GM23338 (cell line): ENCODE data around the gene PKNOX2. TPM values are rescaled to one million over a fixed set of nuclear protein-coding genes. Genes with fewer than 3 reads are reported as not detected.

Experiments used
- ATAC-seq: fragments of 200-7000 bp; cut with Tn5 transposase; 3 replicates; pipeline ENCODE4 v1.9.1; 2020
- DNase-seq: peaks from one replicate; pipeline ENCODE4 v3.0.0-alpha.2; 2015; ENCODE audit warnings: low spot score
- H2AFZ ChIP-seq: fragments of 200-600 bp; sonication (generic); 2 replicates; pipeline ENCODE4 v1.8.0; 2016; ENCODE audit warnings: antibody characterized with exemption, mild to moderate bottlenecking, moderate library complexity
- H3F3A ChIP-seq: fragments of 200-600 bp; sonication (generic); replicated peaks from 2 replicates; pipeline ENCODE4 v1.8.0; 2017; ENCODE audit warnings: antibody characterized with exemption, mixed run types, low read depth
- H3K27ac ChIP-seq: fragments of 200-600 bp; sonication (generic); 2 replicates; pipeline ENCODE4 v1.6.1; 2016; ENCODE audit warnings: low read depth
- H3K27me3 ChIP-seq: fragments of 200-600 bp; sonication (generic); 2 replicates; pipeline ENCODE4 v1.8.0; 2016; ENCODE audit warnings: mild to moderate bottlenecking, mixed run types, moderate library complexity; ENCODE audit not compliant: insufficient read depth
- H3K36me3 ChIP-seq: fragments of 200-600 bp; sonication (generic); 2 replicates; pipeline ENCODE4 v1.8.0; 2016; ENCODE audit warnings: mild to moderate bottlenecking; ENCODE audit not compliant: insufficient read depth
- H3K4me1 ChIP-seq: fragments of 200-600 bp; sonication (generic); 2 replicates; pipeline ENCODE4 v1.8.0; 2016; ENCODE audit warnings: mild to moderate bottlenecking, moderate library complexity; ENCODE audit not compliant: insufficient read depth
- H3K4me2 ChIP-seq: fragments of 200-600 bp; sonication (generic); 2 replicates; pipeline ENCODE4 v1.7.1; 2017; ENCODE audit warnings: mixed run types
- H3K4me3 ChIP-seq: fragments of 200-600 bp; sonication (generic); 2 replicates; pipeline ENCODE4 v1.6.1; 2016; ENCODE audit warnings: mixed run types
- H3K79me2 ChIP-seq: fragments of 200-600 bp; sonication (generic); replicated peaks from 2 replicates; pipeline ENCODE4 v1.8.0; 2017; ENCODE audit warnings: mild to moderate bottlenecking; ENCODE audit not compliant: insufficient read depth
- H3K9me2 ChIP-seq: fragments of 200-600 bp; sonication (generic); 2 replicates; pipeline ENCODE4 v1.8.0; 2017; ENCODE audit not compliant: insufficient read depth
- H4K20me1 ChIP-seq: fragments of 200-600 bp; sonication (generic); replicated peaks from 2 replicates; pipeline ENCODE4 v1.8.0; 2017; ENCODE audit warnings: mild to moderate bottlenecking; ENCODE audit not compliant: insufficient read depth
- H3K27ac Mint-ChIP-seq: 2 replicates; pipeline ENCODE4 v1.8.0; 2020; ENCODE audit warnings: inconsistent platforms, mild to moderate bottlenecking, moderate library complexity, mixed read lengths
- H3K27me3 Mint-ChIP-seq: 3 replicates; pipeline ENCODE4 v1.8.0; 2022; ENCODE audit warnings: low read depth, mild to moderate bottlenecking, moderate library complexity, mixed read lengths, inconsistent platforms; ENCODE audit not compliant: insufficient read depth, poor library complexity
- H3K36me3 Mint-ChIP-seq: 3 replicates; pipeline ENCODE4 v1.8.0; 2021; ENCODE audit warnings: low read depth, mild to moderate bottlenecking, inconsistent platforms, moderate library complexity, mixed read lengths
- H3K4me1 Mint-ChIP-seq: 3 replicates; pipeline ENCODE4 v1.8.0; 2020; ENCODE audit warnings: mild to moderate bottlenecking, inconsistent platforms, mixed read lengths
- H3K4me3 Mint-ChIP-seq: 3 replicates; pipeline ENCODE4 v1.8.0; 2021; ENCODE audit warnings: moderate library complexity, mild to moderate bottlenecking, inconsistent platforms, mixed read lengths
- H3K9me3 Mint-ChIP-seq: 3 replicates; pipeline ENCODE4 v1.8.0; 2020; ENCODE audit warnings: moderate library complexity, mild to moderate bottlenecking, inconsistent platforms, mixed read lengths
- CREB1 ChIP-seq: fragments of 250-450 bp; sonication (Bioruptor Pico); IDR thresholded peaks from 2 replicates; pipeline ENCODE4 v1.5.0; 2020; ENCODE audit warnings: low read depth, mild to moderate bottlenecking, moderate library complexity
- EZH2 ChIP-seq: fragments of 200-600 bp; sonication (generic); IDR thresholded peaks from one replicate; pipeline ENCODE4 v1.8.0; 2017; ENCODE audit warnings: antibody characterized with exemption, mild to moderate bottlenecking, low read depth; ENCODE audit not compliant: unreplicated experiment
- JUNB ChIP-seq: IDR thresholded peaks from one replicate; pipeline ENCODE4 v1.6.1; 2016; ENCODE audit warnings: antibody characterized with exemption; ENCODE audit not compliant: unreplicated experiment
- NANOG ChIP-seq: IDR thresholded peaks from 2 replicates; pipeline ENCODE4 v1.6.1; 2016; ENCODE audit warnings: antibody characterized with exemption, borderline replicate concordance
- POLR2AphosphoS5 ChIP-seq: IDR thresholded peaks from 2 replicates; pipeline ENCODE4 v1.6.1; 2016; ENCODE audit warnings: antibody characterized with exemption, low read depth
- STAT1 ChIP-seq: IDR thresholded peaks from one replicate; pipeline ENCODE4 v1.6.1; 2016; ENCODE audit warnings: antibody characterized with exemption; ENCODE audit not compliant: unreplicated experiment
- ZNF114 ChIP-seq: fragments of 250-450 bp; sonication (Bioruptor Pico); IDR thresholded peaks from 2 replicates; pipeline ENCODE4 v1.5.0; 2020; ENCODE audit warnings: mild to moderate bottlenecking, moderate library complexity
- ZNF331 ChIP-seq: fragments of 250-450 bp; sonication (Bioruptor Pico); IDR thresholded peaks from 2 replicates; pipeline ENCODE4 v1.5.0; 2020; ENCODE audit warnings: low read depth, mild to moderate bottlenecking, moderate library complexity
- polyA plus RNA-seq: library from polyadenylated mRNA; unstranded; fragments of >200 nt; fragmentation: Nextera tagmentation; extraction: Ambion mirVana; gene quantifications from 2 replicates; pipeline ENCODE4 v1.2.1, GENCODE V29; 2016
- total RNA-seq: library from RNA; depleted of rRNA; stranded (reverse); fragments of >200 nt; shearing (Covaris generic); gene quantifications from 2 replicates; pipeline ENCODE4 v1.2.3, GENCODE V29; 2014
- TF ChIP-seq, protein P1 (sequence below): IDR thresholded peaks from one replicate; pipeline ENCODE4 v1.6.1; 2018; ENCODE audit warnings: antibody characterized with exemption; ENCODE audit not compliant: unreplicated experiment
- TF ChIP-seq, protein P2 (sequence below): fragments of 250-450 bp; sonication (Bioruptor Pico); IDR thresholded peaks from 2 replicates; pipeline ENCODE4 v1.5.0; 2020; ENCODE audit warnings: mild to moderate bottlenecking, moderate library complexity
- TF ChIP-seq, protein P3 (sequence below): IDR thresholded peaks from 2 replicates; pipeline ENCODE4 v1.6.1; 2016; ENCODE audit warnings: antibody characterized with exemption

The PKNOX2 gene
- total and polyA plus RNA-seq, 2 experiments from 2014 or later: 0.42 to 0.83 TPM

GRCh38 chr11:125271483-125272091 lies 107.0 kb downstream of the PKNOX2 start:
- Mint-ChIP-seq H3K4me3 (no peak overlapping the region), H3K36me3 (no peaks in the 10 kb centered on the region), H3K4me1 (peaks cover 26% of the 10 kb centered on the region), H3K27ac (no peak overlapping the region), H3K9me3 (no peaks in the 10 kb centered on the region), H3K27me3 (peaks cover 14% of the 10 kb centered on the region)
- Histone ChIP-seq H3K4me1 (no peaks in the 10 kb centered on the region; the same call in 1 of the 2 replicates), H3K27me3 (no peaks in the 10 kb centered on the region), H3K36me3 (no peaks in the 10 kb centered on the region), H2AFZ (no peak overlapping the region), H3K79me2 (no peaks in the 10 kb centered on the region), H3K4me3 (no peak overlapping the region), H3K27ac (no peak overlapping the region), H3K9me2 (no peaks in the 10 kb centered on the region), H3F3A (no peaks in the 10 kb centered on the region), H3K4me2 (no peak overlapping the region), H4K20me1 (no peaks in the 10 kb centered on the region)
- TF ChIP-seq NANOG: no peak
- DNase-seq (no peak), ATAC-seq (no peak)

DNA sequence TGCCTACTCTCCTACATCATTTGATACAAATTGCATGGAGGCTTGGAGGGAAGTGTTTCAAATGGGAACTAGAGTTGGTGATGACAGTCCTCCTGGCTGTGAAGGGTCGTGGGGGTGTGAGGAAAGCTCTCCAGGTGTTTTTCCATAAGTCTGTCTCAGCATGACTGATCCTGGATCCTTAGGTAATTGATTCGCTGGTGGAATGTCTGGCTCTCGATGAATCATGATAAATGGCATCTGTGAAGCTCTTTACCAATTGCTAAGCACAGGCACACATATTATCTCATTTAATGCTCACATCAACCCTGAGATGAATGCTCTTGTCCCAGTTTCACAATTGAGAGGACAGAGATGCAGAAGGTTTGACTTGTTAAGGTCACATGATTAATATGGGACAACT lies 107.5 kb downstream of the PKNOX2 start:
- Histone ChIP-seq H3K4me3 (no peak overlapping the region), H3K79me2 (no peaks in the 10 kb centered on the region), H4K20me1 (no peaks in the 10 kb centered on the region), H3F3A (no peaks in the 10 kb centered on the region), H3K4me2 (no peak overlapping the region), H3K4me1 (no peaks in the 10 kb centered on the region; the same call in 1 of the 2 replicates), H3K27me3 (no peaks in the 10 kb centered on the region), H2AFZ (no peak overlapping the region; the same call in 1 of the 2 replicates), H3K27ac (no peak overlapping the region), H3K36me3 (no peaks in the 10 kb centered on the region), H3K9me2 (no peaks in the 10 kb centered on the region)
- DNase-seq (no peak), ATAC-seq (no peak)
- H3K27ac Mint-ChIP-seq: no peak overlapping the region
- H3K36me3 Mint-ChIP-seq: no peaks in the 10 kb centered on the region
- H3K27me3 Mint-ChIP-seq: peaks cover 11% of the 10 kb centered on the region
- H3K9me3 Mint-ChIP-seq: no peaks in the 10 kb centered on the region
- H3K4me3 Mint-ChIP-seq: no peak overlapping the region
- H3K4me1 Mint-ChIP-seq: peaks cover 26% of the 10 kb centered on the region
- TF ChIP-seq STAT1 (no peak), POLR2AphosphoS5 (no peak), JUNB (no peak), ZNF114 (CRISPR knock-in tag) (no peak), EZH2 (no peak), ZNF331 (CRISPR knock-in tag) (no peak), CREB1 (CRISPR knock-in tag) (no peak)
- TF ChIP-seq, protein P1, sequence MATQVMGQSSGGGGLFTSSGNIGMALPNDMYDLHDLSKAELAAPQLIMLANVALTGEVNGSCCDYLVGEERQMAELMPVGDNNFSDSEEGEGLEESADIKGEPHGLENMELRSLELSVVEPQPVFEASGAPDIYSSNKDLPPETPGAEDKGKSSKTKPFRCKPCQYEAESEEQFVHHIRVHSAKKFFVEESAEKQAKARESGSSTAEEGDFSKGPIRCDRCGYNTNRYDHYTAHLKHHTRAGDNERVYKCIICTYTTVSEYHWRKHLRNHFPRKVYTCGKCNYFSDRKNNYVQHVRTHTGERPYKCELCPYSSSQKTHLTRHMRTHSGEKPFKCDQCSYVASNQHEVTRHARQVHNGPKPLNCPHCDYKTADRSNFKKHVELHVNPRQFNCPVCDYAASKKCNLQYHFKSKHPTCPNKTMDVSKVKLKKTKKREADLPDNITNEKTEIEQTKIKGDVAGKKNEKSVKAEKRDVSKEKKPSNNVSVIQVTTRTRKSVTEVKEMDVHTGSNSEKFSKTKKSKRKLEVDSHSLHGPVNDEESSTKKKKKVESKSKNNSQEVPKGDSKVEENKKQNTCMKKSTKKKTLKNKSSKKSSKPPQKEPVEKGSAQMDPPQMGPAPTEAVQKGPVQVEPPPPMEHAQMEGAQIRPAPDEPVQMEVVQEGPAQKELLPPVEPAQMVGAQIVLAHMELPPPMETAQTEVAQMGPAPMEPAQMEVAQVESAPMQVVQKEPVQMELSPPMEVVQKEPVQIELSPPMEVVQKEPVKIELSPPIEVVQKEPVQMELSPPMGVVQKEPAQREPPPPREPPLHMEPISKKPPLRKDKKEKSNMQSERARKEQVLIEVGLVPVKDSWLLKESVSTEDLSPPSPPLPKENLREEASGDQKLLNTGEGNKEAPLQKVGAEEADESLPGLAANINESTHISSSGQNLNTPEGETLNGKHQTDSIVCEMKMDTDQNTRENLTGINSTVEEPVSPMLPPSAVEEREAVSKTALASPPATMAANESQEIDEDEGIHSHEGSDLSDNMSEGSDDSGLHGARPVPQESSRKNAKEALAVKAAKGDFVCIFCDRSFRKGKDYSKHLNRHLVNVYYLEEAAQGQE: no peak
- TF ChIP-seq, protein P2, sequence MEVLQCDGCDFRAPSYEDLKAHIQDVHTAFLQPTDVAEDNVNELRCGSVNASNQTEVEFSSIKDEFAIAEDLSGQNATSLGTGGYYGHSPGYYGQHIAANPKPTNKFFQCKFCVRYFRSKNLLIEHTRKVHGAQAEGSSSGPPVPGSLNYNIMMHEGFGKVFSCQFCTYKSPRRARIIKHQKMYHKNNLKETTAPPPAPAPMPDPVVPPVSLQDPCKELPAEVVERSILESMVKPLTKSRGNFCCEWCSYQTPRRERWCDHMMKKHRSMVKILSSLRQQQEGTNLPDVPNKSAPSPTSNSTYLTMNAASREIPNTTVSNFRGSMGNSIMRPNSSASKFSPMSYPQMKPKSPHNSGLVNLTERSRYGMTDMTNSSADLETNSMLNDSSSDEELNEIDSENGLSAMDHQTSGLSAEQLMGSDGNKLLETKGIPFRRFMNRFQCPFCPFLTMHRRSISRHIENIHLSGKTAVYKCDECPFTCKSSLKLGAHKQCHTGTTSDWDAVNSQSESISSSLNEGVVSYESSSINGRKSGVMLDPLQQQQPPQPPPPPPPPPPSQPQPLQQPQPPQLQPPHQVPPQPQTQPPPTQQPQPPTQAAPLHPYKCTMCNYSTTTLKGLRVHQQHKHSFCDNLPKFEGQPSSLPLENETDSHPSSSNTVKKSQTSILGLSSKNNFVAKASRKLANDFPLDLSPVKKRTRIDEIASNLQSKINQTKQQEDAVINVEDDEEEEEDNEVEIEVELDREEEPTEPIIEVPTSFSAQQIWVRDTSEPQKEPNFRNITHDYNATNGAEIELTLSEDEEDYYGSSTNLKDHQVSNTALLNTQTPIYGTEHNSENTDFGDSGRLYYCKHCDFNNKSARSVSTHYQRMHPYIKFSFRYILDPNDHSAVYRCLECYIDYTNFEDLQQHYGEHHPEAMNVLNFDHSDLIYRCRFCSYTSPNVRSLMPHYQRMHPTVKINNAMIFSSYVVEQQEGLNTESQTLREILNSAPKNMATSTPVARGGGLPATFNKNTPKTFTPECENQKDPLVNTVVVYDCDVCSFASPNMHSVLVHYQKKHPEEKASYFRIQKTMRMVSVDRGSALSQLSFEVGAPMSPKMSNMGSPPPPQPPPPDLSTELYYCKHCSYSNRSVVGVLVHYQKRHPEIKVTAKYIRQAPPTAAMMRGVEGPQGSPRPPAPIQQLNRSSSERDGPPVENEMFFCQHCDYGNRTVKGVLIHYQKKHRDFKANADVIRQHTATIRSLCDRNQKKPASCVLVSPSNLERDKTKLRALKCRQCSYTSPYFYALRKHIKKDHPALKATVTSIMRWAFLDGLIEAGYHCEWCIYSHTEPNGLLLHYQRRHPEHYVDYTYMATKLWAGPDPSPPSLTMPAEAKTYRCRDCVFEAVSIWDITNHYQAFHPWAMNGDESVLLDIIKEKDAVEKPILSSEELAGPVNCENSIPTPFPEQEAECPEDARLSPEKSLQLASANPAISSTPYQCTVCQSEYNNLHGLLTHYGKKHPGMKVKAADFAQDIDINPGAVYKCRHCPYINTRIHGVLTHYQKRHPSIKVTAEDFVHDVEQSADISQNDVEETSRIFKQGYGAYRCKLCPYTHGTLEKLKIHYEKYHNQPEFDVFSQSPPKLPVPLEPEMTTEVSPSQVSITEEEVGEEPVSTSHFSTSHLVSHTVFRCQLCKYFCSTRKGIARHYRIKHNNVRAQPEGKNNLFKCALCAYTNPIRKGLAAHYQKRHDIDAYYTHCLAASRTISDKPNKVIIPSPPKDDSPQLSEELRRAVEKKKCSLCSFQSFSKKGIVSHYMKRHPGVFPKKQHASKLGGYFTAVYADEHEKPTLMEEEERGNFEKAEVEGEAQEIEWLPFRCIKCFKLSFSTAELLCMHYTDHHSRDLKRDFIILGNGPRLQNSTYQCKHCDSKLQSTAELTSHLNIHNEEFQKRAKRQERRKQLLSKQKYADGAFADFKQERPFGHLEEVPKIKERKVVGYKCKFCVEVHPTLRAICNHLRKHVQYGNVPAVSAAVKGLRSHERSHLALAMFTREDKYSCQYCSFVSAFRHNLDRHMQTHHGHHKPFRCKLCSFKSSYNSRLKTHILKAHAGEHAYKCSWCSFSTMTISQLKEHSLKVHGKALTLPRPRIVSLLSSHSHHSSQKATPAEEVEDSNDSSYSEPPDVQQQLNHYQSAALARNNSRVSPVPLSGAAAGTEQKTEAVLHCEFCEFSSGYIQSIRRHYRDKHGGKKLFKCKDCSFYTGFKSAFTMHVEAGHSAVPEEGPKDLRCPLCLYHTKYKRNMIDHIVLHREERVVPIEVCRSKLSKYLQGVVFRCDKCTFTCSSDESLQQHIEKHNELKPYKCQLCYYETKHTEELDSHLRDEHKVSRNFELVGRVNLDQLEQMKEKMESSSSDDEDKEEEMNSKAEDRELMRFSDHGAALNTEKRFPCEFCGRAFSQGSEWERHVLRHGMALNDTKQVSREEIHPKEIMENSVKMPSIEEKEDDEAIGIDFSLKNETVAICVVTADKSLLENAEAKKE (CRISPR knock-in tag): no peak
- TF ChIP-seq, protein P3, sequence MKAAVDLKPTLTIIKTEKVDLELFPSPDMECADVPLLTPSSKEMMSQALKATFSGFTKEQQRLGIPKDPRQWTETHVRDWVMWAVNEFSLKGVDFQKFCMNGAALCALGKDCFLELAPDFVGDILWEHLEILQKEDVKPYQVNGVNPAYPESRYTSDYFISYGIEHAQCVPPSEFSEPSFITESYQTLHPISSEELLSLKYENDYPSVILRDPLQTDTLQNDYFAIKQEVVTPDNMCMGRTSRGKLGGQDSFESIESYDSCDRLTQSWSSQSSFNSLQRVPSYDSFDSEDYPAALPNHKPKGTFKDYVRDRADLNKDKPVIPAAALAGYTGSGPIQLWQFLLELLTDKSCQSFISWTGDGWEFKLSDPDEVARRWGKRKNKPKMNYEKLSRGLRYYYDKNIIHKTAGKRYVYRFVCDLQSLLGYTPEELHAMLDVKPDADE: no peak
